ENCODE results near the gene THRAP3.
A peak's percentile ranks its signal among the peaks of the same experiment; 100 is the strongest.

THRAP3 gene, protein sequence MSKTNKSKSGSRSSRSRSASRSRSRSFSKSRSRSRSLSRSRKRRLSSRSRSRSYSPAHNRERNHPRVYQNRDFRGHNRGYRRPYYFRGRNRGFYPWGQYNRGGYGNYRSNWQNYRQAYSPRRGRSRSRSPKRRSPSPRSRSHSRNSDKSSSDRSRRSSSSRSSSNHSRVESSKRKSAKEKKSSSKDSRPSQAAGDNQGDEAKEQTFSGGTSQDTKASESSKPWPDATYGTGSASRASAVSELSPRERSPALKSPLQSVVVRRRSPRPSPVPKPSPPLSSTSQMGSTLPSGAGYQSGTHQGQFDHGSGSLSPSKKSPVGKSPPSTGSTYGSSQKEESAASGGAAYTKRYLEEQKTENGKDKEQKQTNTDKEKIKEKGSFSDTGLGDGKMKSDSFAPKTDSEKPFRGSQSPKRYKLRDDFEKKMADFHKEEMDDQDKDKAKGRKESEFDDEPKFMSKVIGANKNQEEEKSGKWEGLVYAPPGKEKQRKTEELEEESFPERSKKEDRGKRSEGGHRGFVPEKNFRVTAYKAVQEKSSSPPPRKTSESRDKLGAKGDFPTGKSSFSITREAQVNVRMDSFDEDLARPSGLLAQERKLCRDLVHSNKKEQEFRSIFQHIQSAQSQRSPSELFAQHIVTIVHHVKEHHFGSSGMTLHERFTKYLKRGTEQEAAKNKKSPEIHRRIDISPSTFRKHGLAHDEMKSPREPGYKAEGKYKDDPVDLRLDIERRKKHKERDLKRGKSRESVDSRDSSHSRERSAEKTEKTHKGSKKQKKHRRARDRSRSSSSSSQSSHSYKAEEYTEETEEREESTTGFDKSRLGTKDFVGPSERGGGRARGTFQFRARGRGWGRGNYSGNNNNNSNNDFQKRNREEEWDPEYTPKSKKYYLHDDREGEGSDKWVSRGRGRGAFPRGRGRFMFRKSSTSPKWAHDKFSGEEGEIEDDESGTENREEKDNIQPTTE

GRCh38 chr1:36223996-36224536 lies at the start of gene THRAP3:
Gene THRAP3, plus strand, starts transcription at chr1:36224443. Its CDS starts 58,121 bp downstream, at chr1:36282564.
- peak; percentile 98 for DNase-seq (ENCODE audit: extremely low read depth, low read depth)
- TF ChIP-seq CTCF (IDR thresholded peaks at IDR 0.05; ENCODE audit: low read depth, low read length) = no peak

DNA sequence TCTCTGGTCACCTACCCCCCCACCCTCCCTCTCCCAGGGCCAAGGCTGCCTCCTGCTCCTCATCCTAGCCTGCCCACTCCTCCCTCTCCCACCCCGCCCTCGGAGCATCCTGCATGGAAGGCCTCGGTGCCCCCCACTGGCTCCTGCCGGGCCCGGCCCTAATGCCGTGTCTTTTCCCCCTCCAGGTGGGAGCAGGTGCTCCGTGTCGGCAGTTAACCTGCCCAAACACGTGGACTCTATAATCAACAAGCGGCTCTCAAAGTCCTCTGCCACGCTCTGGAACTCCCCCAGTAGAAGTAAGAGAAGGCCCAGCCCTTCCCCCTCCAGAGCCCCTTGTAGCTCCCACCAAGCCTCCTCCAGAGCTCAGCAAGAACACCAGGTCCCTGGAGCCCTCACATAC lies 49.5 kb upstream of the THRAP3 start:
- no peak for TF ChIP-seq CTCF (IDR thresholded peaks at IDR 0.05; ENCODE audit: low read depth, low read length)
- DNase-seq (ENCODE audit: extremely low read depth, low read depth) = no peak

GRCh38 chr1:36175137-36176095 lies 48.8 kb upstream of the THRAP3 start:
- no peak for TF ChIP-seq CTCF (IDR thresholded peaks at IDR 0.05; ENCODE audit: low read depth, low read length)
- DNase-seq (ENCODE audit: extremely low read depth, low read depth) = no peak

GRCh38 chr1:36176106-36176949 lies 47.9 kb upstream of the THRAP3 start:
- no peak for TF ChIP-seq CTCF (IDR thresholded peaks at IDR 0.05; ENCODE audit: low read depth, low read length)
- no peak for DNase-seq (ENCODE audit: extremely low read depth, low read depth)

GRCh38 chr1:36177589-36178431 lies 46.4 kb upstream of the THRAP3 start:
- no peak for TF ChIP-seq CTCF (IDR thresholded peaks at IDR 0.05; ENCODE audit: low read depth, low read length)
- DNase-seq (ENCODE audit: extremely low read depth, low read depth) = no peak
